HPDE6-E6E7 (cell line): ENCODE measurements around the gene DCK.
"Not testable (repeated sequence)": the region's sequence is repeated elsewhere in the genome, so short reads cannot be mapped to it uniquely, and the experiment has no call there.

Source experiments
- DNase-seq: peaks from one replicate; pipeline ENCODE4 v3.0.0; 2011; ENCODE audit warnings: missing footprints; ENCODE audit errors: extremely low spot score

Gene DCK

DNA sequence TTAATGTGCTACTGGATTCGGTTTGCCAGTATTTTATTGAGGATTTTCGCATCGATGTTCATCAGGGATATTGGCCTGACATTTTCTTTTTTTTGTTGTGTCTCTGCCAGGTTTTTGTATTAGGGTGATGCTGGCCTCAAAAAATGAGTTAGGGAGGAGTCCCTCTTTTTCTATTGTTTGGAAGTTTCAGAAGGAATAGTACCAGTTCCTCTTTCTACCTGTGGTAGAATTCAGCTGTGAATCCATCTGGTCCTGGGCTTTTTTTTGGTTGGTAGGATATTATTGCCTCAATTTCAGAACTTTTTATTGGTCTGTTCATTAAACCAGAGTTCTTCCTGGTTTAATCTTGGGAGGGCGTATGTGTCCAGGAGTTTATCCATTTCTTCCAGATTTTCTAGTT is 7.9 kb downstream of the DCK start:
- DNase-seq = not testable (repeated sequence)

DNA sequence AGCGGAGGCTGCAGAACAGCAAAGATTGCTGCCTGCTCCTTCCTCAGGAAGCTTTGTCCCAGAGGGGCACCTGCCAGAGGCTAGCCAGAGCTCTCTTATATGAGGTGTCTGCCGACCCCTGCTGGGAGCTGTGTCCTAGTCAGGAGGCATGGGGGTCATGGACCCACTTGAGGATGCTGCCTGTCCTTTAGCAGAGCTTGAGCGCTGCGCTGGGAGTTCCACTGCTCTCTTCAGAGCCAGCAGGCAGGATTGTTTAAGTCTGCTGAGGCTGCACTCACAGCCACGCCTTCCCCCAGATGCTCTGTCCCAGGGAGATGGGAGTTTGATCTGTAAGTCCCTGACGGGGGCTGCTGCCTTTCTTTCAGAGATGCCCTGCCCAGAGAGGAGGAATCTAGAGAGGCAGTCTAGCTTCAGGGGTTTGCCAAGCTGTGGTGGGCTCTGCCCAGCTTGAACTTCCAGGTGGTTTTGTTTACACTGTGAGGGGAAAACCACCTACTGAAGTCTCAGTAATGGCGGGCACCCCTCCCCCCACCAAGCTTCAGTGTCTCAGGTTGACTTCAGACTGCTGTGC is 10.9 kb downstream of the DCK start:
- DNase-seq = no peak

DNA sequence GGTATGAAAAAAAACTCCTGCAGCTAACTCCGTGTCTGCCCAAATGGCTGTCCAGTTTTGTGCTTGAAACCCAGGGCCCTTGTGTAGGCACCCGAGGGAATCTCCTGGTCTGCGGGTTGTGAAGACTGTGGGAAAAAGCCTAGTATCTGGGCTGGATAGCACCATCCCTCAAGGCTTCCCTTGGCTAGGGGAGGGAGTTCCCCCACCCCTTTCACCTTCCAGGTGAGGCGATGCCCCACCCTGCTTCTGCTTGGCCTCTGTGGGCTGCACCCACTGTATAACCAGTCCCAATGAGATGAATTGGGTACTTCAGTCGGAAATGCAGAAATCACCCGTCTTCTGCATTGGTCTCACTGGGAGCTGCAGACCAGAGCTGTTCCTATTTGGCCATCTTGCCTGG is 11.6 kb downstream of the DCK start:
- DNase-seq = not testable (repeated sequence)

DNA sequence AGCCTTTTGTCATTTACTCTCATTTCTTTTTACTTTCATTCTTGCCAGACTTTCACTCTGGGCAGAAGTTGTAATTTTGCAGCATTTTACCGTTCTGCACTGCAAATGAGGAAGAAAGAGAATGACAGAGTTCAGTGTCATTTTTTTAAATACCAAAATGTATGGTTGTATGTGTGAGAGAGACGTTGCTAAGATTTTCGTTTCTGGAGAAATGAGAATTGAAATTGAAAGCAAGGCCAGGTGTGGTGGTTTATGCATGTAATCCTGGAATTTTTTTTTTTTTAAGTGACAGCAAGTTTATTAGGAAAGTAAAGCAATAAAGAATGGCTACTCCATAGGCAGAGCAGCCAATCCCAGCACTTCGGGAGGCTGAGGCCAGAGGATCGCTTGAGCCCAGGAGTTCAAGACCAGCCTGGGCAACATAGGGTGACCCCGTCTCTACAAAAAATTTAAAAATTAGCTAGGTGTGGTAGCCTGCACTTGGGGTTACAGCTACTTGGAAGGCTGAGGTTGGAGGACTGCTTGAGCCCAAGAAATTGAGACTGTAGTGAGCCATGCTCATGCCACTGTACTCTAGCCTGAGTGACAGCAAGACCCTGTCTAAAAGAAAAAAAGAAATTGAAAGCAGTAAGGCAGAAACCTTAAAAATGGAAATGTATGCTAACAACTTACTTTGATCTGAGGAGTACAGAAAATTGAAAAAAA is 12.9 kb downstream of the DCK start:
- no peak for DNase-seq

DNA sequence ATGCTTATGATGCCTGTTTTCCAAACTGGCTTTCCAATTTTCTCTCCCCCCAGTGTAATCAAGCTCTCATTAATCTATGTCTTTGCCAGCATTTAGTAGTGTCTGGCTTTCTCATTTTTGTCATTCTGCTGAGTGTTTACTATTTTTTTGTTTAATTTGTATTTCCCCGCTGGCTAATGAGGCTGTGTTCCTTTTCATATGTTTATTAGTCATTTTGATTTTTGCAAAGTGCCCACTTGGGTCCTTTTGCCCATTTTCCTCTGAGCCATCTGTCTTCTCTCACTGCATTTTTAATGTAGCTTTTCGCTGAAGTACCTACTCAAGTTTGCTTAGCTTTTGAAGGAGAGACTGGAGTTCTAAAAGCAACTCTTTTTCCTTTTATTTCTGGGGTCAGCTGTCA is 14.7 kb downstream of the DCK start:
- DNase-seq = no peak

DNA sequence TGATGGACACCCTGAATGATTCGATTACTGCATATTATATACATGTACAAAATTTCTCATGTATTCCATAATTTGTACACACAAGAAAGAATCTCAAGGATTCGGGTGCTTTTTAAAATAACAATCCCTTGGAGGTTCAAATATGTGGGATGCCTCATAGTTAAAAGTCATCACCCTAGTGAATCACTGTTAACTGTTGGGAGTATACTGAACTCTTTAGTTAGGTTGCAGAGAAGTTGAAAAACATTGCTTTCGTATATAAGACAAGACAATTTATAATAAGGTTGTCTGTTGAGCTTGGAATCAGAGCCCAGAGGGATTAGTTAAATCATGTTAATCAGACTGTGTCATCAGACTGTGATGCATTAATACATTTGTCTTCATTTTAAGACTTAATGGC is 15.6 kb downstream of the DCK start:
- no peak for DNase-seq

DNA sequence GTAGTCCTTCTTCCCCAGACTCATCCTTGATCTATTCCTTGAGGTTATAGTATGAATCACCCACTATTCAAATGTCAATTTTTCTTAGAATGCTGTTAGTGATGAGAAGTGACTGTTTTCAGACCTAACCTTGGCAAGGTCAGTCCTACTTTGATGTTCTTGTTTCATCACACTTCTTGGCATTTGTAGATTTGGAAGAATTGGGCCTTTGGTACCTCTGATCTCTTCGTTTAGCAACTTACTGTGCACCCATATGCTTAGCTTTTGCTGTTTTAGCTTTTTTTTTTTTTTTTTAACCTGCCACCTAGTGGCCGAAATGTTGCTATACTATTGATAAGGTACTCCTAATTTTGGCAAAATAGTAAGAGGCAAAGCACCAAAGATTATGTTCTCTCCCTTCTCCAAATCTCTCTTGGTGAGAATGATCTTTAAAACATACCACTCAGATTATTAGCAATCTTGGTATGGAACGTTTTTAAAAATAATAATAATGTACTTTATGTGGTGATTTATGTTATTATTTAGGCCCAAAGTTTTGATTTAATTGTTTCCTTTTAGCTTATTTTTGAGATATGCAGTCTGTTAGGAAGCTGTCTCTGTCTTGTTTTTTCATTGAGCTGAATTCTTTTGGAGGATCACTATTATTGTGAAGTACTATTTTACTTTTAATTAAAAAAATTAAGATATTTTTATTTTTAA is 16.6 kb downstream of the DCK start:
- peak; percentile 25 for DNase-seq

DNA sequence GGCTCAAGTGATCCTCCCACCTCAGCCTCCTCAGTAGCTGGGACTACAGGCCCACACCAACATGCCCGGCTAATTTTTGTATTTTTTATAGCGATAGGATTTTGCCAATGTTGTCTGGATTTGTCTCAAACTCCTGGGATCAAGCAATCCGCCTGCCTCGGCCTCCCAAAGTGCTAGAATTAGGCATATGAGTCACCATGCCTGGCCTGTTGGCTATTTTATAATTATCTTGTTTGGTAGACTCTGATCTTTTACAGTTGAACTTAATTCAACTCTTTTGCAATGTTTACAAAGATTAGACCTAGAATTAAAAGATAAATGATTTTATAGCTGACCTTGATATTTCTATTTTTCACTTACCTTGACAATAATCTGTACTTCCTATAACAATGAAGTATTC is 18.0 kb downstream of the DCK start:
- no peak for DNase-seq

DNA sequence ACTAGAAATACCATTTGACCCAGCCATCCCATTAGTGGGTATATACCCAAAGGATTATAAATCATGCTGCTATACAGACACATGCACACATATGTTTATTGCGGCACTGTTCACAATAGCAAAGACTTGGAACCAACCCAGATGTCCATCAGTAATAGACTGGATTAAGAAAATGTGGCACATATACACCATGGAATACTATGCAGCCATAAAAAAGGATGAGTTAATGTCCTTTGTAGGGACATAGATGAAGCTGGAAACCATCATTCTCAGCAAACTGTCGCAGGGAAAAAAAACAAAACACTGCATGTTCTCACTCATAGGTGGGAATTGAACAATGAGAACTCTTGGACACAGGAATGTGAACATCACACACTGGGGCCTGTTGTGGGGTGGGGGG is 23.9 kb downstream of the DCK start:
- not testable (repeated sequence) for DNase-seq

DNA sequence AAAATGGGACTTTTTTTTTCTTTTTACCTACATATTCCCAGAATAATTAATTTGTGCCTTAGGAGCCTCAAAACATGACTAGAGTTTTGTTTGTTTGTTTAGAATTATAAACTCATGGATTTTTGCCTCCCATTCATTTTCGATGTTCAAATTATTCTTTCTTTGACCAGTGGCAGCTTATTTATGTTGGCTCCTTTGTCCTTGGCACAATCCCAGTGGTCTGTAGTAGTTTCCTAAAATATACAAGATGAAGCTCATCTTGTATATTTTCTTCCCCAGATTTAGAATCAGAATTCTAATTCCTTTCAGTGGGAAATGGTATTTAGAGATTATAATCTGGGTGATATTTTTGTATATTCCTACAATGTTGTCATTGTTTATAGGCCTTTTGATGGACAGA is 27.2 kb downstream of the DCK start:
- no peak for DNase-seq

DNA sequence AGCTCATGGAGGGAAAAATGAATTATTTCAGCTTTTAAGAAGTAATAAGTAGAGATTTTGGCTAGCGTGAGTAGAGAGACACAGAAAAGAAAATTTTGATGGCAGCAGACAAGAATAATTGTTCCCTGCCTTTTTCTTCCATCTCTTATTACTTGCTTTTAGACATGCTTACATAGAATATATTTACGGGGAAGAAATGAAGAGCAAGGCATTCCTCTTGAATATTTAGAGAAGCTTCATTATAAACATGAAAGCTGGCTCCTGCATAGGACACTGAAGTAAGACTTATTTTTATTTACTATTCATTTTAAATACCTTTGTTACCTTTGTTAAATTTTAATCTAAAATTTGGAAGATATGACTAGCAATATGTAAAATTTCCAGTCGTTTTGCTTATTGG is 32.2 kb downstream of the DCK start:
- no peak for DNase-seq

DNA sequence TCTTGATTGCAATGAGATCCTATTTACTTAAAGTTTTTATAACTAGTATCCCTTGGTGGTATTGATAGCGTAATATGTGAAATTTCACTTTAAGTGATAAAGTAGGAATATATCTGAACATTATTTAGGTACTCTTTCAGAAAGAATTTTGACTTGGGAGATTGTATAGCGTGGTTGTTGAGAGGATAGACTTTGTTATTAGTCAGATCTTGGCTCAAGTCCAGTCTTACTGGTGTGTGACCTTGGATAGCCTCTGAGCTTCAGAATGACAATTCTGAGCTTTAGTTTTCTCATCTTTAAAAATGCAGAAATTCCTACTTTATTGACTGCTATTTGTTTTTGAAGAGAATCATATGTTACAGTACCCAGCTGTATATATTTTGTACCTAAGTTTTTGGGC is 32.6 kb downstream of the DCK start:
- peak; percentile 9 for DNase-seq

DNA sequence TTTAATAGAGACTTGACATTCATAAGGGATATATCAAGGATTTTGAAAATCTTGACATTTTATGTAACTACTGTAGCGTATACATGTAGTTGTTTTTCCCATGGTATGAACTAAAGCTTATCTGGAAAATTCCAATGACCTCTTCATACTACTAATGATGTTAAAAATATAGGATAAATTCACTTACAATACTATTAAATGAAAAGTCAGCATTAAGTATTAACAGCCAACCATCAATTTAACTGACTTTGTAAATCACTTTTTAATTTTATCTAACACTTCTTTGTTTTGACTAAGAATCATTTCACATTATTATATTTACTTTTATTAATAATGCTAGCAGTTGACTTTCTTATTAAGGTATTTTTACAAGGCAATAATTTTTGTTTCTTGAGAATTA is 34.2 kb downstream of the DCK start:
- DNase-seq = no peak

DNA sequence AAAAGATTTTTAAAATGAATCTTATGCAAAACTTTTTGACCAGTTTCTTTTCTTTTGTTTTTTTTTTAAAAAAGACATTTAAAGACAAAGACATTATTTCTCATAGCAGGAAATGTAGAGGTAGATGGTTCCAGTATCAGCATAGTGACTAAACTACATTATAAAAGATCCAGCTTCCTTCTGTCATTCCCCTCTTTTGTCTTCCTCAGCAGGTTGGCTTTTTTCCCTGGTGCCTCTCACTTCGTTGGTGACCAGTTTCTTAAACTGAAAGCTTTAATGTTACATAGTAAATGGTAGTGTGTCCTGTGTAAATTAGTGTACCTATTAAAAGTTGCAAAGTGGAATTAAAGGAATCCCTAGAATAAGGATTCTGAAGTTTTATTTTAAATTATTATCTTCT is 36.1 kb downstream of the DCK start:
- no peak for DNase-seq

DNA sequence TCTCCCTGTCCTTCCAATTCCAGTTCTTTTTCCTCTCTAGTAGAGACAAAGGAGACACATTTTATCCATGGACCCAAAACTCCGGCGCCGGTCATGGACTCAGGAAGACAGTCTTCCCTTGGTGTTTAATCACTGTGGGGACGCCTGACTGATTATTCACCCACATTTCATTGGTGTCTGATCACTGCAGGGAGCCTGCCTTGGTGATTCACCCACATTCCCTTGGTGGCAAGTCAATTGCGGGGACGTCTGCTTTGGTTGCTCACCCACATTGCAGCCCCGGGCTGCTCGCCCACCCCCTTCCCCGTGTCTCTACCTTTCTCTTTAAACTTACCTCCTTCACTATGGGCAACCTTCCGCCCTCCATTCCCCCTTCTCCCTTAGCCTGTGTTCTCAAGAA is 38.7 kb downstream of the DCK start:
- not testable (repeated sequence) for DNase-seq

DNA sequence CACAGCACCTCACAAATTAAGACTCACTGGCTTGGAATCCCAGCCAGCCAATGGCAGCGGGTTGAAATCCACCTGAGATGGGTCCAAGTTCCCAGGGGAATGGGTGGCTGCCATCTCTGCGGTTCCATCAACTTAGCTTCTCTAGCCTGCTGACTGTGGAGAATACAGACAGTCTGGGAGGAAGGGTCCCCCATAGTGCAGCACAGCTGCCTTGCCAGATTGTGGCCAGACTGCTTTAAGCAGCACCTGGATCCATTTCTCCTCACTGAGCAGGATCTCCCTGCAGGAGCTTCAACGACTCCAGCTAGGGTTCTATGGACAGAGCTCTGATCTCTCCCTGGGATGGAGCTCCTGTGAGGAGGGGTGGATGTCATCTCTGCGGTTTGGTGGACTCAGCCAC is 51.8 kb downstream of the DCK start:
- DNase-seq = no peak

DNA sequence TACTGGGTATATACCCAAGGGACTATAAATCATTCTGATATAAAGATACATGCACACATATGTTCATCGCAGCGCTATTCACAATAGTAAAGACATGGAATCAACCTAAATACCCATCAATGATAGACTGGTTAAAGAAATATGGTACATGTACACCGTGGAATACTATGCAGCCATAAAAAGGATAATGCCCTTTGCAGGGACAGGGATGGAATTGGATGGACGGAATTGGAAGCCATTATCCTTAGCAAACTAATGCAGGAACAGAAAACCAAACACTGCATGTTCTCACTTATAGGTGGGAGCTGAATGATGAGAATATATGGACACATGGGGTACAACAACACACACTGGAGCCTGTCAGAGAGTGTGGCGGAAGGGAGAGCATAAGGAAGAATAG is 55.9 kb downstream of the DCK start:
- no peak for DNase-seq

DNA sequence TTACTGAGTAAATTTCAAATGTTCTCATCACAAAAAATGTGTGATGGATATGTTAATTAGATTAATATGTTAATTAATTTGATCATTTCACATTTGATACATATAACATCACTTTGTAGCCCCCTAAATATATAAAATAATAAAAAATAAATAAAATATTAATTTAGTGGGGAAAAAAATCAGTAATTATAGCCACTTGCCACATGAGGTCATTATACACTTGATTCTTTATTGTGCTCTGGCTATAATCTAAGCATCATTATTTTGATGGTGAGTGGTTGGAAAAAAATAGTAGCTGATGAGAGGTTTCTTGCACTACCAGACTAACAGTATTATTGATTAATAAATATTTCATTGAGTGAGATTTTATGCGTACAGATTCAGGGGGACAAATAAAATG is 57.4 kb downstream of the DCK start:
- no peak for DNase-seq

DNA sequence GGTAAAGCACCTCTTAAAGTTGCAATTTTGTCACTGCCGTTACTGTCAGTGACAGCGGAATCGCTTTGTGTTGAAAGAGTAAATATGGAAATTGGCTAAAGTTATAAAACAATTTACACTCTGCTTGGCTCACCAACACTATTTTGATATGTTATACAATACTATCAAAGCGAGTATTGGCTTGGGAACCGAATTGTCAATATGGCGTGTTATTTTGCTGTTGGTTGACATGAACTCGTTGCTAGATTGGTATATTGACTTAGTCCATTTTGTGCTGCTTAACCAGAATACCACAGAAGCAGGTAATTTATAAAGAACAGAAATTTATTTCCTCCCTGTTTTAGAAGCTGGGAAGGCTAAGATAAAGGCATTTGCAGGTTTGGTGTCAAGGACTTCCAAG is 58.6 kb downstream of the DCK start:
- no peak for DNase-seq

DNA sequence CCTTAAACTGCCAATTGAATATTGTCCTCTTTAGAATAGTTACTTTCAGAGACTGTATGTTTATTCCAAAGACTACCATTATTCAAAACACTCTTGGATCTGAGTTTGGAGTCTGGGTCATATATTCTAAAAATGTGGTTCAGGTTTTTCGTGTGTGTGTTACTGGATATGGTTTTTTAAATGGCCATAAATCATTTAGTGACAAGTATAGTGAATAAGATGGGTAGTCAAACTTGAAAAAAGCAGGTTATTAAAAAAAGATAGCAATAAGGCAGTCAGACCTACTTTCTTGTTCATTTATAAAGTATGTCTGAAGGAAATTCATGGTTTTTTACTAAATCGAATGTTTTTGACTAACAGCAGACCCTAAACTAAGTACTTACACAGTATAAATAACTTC is 59.3 kb downstream of the DCK start:
- no peak for DNase-seq

DNA sequence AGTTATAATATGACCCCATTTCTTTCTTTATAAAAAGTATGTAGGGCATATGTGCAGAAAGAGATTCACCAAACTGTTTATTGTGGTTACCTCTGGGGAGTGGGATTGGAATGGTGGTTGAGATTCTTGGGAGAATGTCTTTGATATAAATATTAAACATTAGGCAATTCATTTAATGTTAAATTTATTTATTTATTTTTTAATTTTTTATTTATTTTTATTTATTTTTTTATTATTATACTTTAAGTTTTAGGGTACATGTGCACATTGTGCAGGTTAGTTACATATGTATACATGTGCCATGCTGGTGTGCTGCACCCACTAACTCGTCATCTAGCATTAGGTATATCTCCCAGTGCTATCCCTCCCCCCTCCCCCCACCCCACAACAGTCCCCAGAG is 60.2 kb downstream of the DCK start:
- DNase-seq = not testable (repeated sequence)

DNA sequence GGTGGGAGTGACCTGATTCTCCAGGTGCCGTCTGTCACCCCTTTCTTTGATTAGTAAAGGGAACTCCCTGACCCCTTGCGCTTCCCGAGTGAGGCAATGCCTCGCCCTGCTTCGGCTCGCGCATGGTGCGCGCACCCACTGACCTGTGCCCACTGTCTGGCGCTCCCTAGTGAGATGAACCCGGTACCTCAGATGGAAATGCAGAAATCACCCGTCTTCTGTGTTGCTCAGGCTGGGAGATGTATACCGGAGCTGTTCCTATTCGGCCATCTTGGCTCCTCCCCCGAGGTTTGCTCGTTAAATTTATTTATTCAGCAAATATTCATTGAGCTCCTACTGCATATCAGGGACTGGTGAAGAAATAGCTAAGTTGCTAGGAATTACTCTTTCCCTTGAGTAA is 66.1 kb downstream of the DCK start:
- DNase-seq = not testable (repeated sequence)

DNA sequence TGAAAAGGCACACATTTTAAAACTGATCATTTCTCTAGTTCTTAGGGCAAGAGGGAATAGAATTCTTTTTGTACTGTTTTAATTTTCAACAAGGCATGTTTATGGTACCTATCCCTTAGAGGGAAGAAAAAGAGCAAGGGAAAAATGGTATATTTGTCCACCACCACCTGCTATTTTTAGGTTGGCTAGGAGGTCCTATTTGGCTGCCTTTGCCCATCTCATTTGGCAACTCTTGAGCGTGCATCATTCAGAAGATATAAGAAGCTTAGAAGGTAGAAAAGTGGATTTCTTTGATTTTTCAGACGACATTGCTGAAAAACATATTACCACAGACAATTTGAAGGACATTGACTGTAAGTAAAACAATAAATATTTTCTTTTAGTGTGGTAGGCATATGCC is 69.0 kb downstream of the DCK start:
- DNase-seq = no peak
